Measurements from ENCODE around the gene FIGN.

GRCh38 chr2:163764566-163764965 is 28.8 kb upstream of the FIGN start:
- TF ChIP-seq CTCF (IDR thresholded peaks at IDR 0.05), result no peak
- no peak for TF ChIP-seq POLR2A (IDR thresholded peaks at IDR 0.05)
